Measurements from ENCODE around the gene PCDH19. TPM values are rescaled to one million over a fixed set of nuclear protein-coding genes. Genes with fewer than 3 reads are reported as not detected.
A peak's percentile ranks its signal among the peaks of the same experiment; 100 is the strongest.

Gene PCDH19
- total RNA-seq, 1 donor from 2014 or later: 11.0 TPM

GRCh38 chrX:100411802-100412715 is 2.0 kb upstream of the PCDH19 start:
- H3K27ac ChIP-seq: no peak overlapping the region
- no peak overlapping the region for H3K4me3 ChIP-seq
- TF ChIP-seq, protein P1, sequence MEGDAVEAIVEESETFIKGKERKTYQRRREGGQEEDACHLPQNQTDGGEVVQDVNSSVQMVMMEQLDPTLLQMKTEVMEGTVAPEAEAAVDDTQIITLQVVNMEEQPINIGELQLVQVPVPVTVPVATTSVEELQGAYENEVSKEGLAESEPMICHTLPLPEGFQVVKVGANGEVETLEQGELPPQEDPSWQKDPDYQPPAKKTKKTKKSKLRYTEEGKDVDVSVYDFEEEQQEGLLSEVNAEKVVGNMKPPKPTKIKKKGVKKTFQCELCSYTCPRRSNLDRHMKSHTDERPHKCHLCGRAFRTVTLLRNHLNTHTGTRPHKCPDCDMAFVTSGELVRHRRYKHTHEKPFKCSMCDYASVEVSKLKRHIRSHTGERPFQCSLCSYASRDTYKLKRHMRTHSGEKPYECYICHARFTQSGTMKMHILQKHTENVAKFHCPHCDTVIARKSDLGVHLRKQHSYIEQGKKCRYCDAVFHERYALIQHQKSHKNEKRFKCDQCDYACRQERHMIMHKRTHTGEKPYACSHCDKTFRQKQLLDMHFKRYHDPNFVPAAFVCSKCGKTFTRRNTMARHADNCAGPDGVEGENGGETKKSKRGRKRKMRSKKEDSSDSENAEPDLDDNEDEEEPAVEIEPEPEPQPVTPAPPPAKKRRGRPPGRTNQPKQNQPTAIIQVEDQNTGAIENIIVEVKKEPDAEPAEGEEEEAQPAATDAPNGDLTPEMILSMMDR (IDR thresholded peaks at IDR 0.05): no peak
- no peaks in the 10 kb centered on the region for H3K9me3 ChIP-seq
- H3K27me3 ChIP-seq: no peaks in the 10 kb centered on the region
- intact Hi-C loops (cut with DNase I): no loop called here
- no peak for DNase-seq (ENCODE audit: low spot score in 2 of 2)
- H3K36me3 ChIP-seq: no peaks in the 10 kb centered on the region
- H3K4me1 ChIP-seq: peaks cover 0 to 3% of the 10 kb centered on the region in 2 donors

DNA sequence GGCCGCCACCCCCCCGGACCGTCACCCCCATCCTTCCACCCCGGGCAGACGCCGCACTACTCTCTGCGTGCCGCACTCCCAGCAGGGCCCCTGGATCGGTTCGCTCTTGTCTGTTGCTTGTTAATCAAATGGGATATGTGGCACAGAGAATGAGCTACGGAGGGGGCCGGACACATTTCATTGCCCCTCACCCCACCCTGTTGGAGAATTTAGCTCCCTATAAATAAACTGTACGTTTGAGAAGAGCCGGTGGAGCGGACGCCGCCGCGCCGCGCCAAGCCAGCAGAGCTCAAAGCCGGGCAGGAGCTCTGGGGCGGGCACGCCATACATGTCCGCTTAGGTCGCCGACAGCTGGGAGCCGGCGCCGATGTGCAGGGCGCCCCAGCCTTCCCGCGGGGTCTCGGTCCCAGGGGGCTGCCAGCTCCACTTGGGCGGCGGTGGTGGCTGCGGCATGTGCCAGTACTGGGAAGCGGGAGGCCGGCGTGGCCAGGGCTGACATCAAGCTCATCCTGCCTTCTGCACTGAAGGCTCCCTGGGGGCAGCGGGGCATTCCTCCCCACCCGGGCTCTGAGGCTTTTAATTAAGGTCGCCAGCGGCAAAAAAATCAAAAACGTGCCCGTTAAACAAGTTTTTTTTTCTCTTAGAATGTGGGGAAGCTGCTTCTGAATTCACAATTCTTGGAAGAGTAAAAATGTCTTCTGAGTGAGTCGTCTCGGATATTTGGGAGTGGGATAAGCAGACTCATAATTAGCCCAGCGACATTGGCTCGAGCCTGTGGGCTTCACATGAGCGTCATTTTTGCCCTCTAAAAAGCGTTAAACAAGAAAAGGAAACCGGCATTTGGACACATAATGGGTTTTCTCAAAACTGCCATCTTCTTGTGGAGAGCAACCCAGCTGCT is 1.1 kb upstream of the PCDH19 start:
- H3K27me3 ChIP-seq: no peaks in the 10 kb centered on the region
- no peaks in the 10 kb centered on the region for H3K9me3 ChIP-seq
- H3K4me1 ChIP-seq: peaks cover 0 to 3% of the 10 kb centered on the region in 2 donors
- intact Hi-C loops (cut with DNase I): no loop called here
- no peak overlapping the region for H3K27ac ChIP-seq
- H3K4me3 ChIP-seq: peak overlapping the region; percentile 14 to 61
- H3K36me3 ChIP-seq: no peaks in the 10 kb centered on the region
- peak in 1 of 2 donors; percentile 61 for DNase-seq (ENCODE audit: low spot score in 2 of 2)
- TF ChIP-seq, protein P1 (IDR thresholded peaks at IDR 0.05): no peak

DNA sequence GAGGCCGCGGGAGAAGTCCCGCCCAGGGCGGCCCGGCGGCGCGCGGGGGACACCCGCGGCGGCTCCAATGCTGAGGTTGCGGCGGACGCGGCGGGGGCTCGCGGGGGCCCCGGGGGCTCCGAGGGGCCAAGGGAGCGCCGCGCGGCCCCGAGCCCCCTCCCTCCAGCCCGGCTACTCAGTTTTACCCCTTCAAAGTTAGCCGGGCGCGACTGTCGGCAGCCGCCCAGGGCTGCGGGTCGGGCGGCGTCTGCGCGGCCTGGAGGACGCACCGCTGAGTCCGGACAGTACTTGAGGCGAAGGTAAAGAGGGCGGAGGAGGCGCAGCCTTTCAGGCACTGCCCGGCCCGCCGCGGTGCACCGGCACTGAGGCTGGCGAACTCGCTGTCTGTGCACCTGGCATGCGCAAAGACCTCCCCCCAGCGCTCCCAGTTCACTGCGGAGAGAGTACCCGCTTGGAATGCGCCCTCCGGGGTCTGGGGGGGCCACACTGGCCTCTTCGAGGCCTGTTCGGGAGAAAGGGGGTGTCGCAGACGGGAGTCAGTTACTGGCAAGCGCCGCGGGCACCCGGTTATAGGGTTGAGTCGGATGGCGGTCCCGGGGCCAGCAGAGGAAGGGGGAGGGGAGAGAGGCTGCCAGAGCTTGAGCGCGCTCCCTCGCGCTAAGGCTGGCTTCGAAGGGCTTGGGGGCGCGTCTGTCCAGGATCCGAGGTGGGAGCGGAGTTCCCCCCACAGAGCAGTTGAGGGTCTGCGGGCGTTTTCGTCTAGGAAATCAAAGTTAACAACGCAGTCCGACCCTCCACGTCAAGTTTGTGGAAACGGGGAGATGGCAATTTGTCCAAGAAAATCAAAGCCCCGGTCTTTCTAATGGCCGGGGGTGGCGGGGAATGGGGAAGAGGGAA is 1.1 kb downstream of the PCDH19 start:
- Histone ChIP-seq H3K36me3 (no peaks in the 10 kb centered on the region), H3K4me3 (peak overlapping the region; percentile 46 to 61), H3K27ac (no peak overlapping the region), H3K4me1 (peaks cover 0 to 3% of the 10 kb centered on the region in 2 donors), H3K9me3 (no peaks in the 10 kb centered on the region), H3K27me3 (no peaks in the 10 kb centered on the region)
- no peak for DNase-seq (ENCODE audit: low spot score in 2 of 2)
- intact Hi-C loops (cut with DNase I): no loop called here
- TF ChIP-seq, protein P1 (IDR thresholded peaks at IDR 0.05): no peak

- Histone ChIP-seq H3K27me3 (no peaks in the 10 kb centered on the region), H3K4me1 (peaks cover 0 to 3% of the 10 kb centered on the region in 2 donors), H3K4me3 (peak overlapping the region; percentile 11 to 14), H3K27ac (no peak overlapping the region), H3K36me3 (no peaks in the 10 kb centered on the region), H3K9me3 (no peaks in the 10 kb centered on the region)
- no peak for DNase-seq (ENCODE audit: low spot score in 2 of 2)
- TF ChIP-seq, protein P1 (IDR thresholded peaks at IDR 0.05): no peak
- intact Hi-C loops (cut with DNase I): no loop called here
Measured at GRCh38 chrX:100407784-100408712, 2.0 kb downstream of the PCDH19 start.

All from ascending aorta (tissue), 2 donors.